Loucy (cell line): Measurements from ENCODE around the gene PARP8.

ENCODE experiments used
- EZH2phosphoT487 ChIP-seq: fragments of 200-600 bp; IDR thresholded peaks from 2 replicates; pipeline ENCODE4 v1.6.1; 2018; ENCODE audit warnings: antibody characterized with exemption, mild to moderate bottlenecking, moderate library complexity, borderline replicate concordance
- TF ChIP-seq, protein P1 (sequence below): fragments of 200-600 bp; sonication (generic); conservative IDR thresholded peaks from 2 replicates; pipeline ENCODE4 v1.5.1; 2014; ENCODE audit warnings: mild to moderate bottlenecking, antibody characterized with exemption, low read length

DNA sequence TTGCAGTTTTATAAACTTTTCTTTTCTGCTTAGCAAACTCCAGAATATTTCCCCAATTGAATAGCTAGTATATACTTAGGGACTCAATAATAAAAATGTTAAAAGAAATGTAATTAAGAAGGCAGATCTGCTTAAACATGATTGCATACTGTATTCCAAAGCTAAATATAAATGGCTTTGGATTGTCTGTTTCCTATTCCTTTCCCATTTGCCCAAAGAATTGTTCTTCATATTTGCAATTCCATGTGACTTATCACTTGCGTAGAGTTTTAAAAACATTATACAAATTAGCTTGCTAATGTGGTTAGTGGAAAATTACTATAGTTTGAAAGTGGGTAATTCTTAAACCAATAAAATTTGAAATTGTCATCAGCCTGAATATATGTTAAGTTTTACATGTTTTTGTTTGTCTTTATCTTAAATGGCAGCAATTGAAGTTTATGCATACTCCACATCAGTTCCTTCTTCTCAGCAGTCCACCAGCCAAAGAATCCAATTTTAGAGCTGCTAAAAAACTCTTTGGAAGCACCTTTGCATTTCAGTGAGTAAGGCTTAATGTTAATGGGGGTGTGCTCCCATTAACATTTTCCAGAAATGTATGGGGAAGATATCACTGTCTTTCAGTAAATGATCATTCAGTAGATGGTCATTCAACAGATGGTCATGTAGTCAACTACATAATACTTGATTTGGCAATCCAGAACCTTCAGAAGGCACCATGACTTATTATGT lies 161.2 kb downstream of the PARP8 start:
- no peak for TF ChIP-seq EZH2phosphoT487
- TF ChIP-seq, protein P1, sequence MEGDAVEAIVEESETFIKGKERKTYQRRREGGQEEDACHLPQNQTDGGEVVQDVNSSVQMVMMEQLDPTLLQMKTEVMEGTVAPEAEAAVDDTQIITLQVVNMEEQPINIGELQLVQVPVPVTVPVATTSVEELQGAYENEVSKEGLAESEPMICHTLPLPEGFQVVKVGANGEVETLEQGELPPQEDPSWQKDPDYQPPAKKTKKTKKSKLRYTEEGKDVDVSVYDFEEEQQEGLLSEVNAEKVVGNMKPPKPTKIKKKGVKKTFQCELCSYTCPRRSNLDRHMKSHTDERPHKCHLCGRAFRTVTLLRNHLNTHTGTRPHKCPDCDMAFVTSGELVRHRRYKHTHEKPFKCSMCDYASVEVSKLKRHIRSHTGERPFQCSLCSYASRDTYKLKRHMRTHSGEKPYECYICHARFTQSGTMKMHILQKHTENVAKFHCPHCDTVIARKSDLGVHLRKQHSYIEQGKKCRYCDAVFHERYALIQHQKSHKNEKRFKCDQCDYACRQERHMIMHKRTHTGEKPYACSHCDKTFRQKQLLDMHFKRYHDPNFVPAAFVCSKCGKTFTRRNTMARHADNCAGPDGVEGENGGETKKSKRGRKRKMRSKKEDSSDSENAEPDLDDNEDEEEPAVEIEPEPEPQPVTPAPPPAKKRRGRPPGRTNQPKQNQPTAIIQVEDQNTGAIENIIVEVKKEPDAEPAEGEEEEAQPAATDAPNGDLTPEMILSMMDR, result no peak
